CD4-positive, alpha-beta memory T cell (primary cell): Measurements from ENCODE around the gene IPMK. TPM values are rescaled to one million over a fixed set of nuclear protein-coding genes. Genes with fewer than 3 reads are reported as not detected.
"Not testable (repeated sequence)": the region's sequence is repeated elsewhere in the genome, so short reads cannot be mapped to it uniquely, and the experiment has no call there.

Source experiments
- CTCF ChIA-PET: fragments of 350-600 bp; sonication (Branson Sonifier 250); formaldehyde crosslinking; loops from one replicate; lab custom pipeline; 2021; ENCODE audit warnings: inconsistent platforms; ENCODE audit not compliant: partially characterized antibody; lab: Charles Lee
- POLR2A ChIA-PET: fragments of 350-600 bp; sonication (Branson Sonifier 250); formaldehyde crosslinking; loops from one replicate; lab custom pipeline; 2021; ENCODE audit not compliant: partially characterized antibody; lab: Charles Lee
- DNase-seq, 5 donors: peaks; one replicate each; pipeline versions ENCODE4 v3.0.0 to v3.0.0-alpha.2; 2020 to 2022; ENCODE audit warnings: mixed read lengths in 1 of 5
- H3K27ac ChIP-seq: one replicate; pipeline ENCODE4 v1.7.0; 2013; ENCODE audit warnings: low read depth, low read length
- H3K27me3 ChIP-seq: 2 replicates; pipeline ENCODE4 v1.7.0; 2013; ENCODE audit warnings: mild to moderate bottlenecking, low read length, moderate library complexity; ENCODE audit not compliant: insufficient read depth
- H3K36me3 ChIP-seq: 2 replicates; pipeline ENCODE4 v1.7.0; 2013; ENCODE audit warnings: mild to moderate bottlenecking, low read length, moderate library complexity; ENCODE audit not compliant: insufficient read depth
- H3K4me1 ChIP-seq: 2 replicates; pipeline ENCODE4 v1.7.0; 2013; ENCODE audit warnings: mild to moderate bottlenecking, low read length, moderate library complexity; ENCODE audit not compliant: insufficient read depth
- H3K4me3 ChIP-seq, 2 donors: one replicate each; pipeline ENCODE4 v1.7.0; 2013; ENCODE audit warnings: low read length in 2 of 2, mild to moderate bottlenecking in 1 of 2
- H3K9me3 ChIP-seq, 2 donors: one replicate each; pipeline ENCODE4 v1.7.0; 2013; ENCODE audit warnings: low read length in 2 of 2, control low read depth in 1 of 2; ENCODE audit not compliant: control insufficient read depth in 1 of 2
- H3K27ac Mint-ChIP-seq, 7 donors: one replicate each; pipeline ENCODE4 v1.8.0; 2020 to 2021; ENCODE audit warnings: mixed read lengths in 7 of 7, mild to moderate bottlenecking in 6 of 7, inconsistent platforms in 3 of 7, moderate library complexity in 3 of 7
- H3K27me3 Mint-ChIP-seq, 2 donors: one replicate each; pipeline ENCODE4 v1.8.0; 2020 to 2021; ENCODE audit warnings: mixed read lengths in 2 of 2
- H3K36me3 Mint-ChIP-seq, 2 donors: one replicate each; pipeline ENCODE4 v1.8.0; 2020 to 2021; ENCODE audit warnings: mixed read lengths in 2 of 2, inconsistent platforms in 1 of 2, mild to moderate bottlenecking in 1 of 2
- H3K4me1 Mint-ChIP-seq, 4 donors: one replicate each; pipeline ENCODE4 v1.8.0; 2020 to 2021; ENCODE audit warnings: mixed read lengths in 4 of 4, mild to moderate bottlenecking in 1 of 4
- H3K4me3 Mint-ChIP-seq, 8 donors: one replicate each; pipeline ENCODE4 v1.8.0; 2020 to 2021; ENCODE audit warnings: mixed read lengths in 8 of 8, mild to moderate bottlenecking in 7 of 8, moderate library complexity in 6 of 8, inconsistent platforms in 3 of 8
- H3K9me3 Mint-ChIP-seq, 8 donors: one replicate each; pipeline ENCODE4 v1.8.0; 2020 to 2021; ENCODE audit warnings: mixed read lengths in 8 of 8, mild to moderate bottlenecking in 5 of 8, inconsistent platforms in 3 of 8, moderate library complexity in 1 of 8
- intact Hi-C: fragments of 100-400 bp; cut with micrococcal nuclease; formaldehyde crosslinking; loops from one replicate; pipeline ENCODE4 v1.15.1; 2023
- polyA plus RNA-seq, 2 donors: library from polyadenylated mRNA; unstranded; fragments of 300-500 nt; fragmentation: Illumina TruSeq; gene quantifications; one replicate each; pipeline ENCODE4 v1.2.3, GENCODE V29; 2021
- total RNA-seq, 2 experiments: library from RNA; stranded (reverse); gene quantifications; one replicate each; pipeline ENCODE4 v1.2.3, GENCODE V29; 2021

IPMK gene
- total and polyA plus RNA-seq, 4 experiments from 2014 or later, result 1.2 to 6.5 (median 4.1) TPM

DNA sequence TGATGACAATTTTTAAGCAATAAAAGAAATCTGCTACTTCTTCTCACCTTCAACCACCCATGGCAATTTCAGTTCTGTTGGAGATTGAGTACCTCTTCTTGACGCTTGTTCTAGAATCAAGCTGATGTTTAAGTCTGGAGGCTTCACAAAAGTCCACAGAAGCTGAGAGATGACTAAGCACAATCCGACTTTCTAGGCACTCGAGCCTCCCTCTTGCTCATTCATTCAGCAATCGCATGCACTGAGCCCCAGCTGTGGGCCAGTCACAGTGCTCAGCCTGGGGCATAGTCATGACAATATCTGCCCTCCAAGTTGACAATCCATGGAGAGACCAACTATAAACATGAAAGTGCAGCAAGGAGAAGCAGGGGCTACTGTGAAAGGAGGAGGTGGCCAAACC lies 103.2 kb downstream of the IPMK start:
- H3K4me3 Mint-ChIP-seq, result no peak overlapping the region
- no peaks in the 10 kb centered on the region for H3K9me3 Mint-ChIP-seq
- no peak overlapping the region for H3K27ac Mint-ChIP-seq
- H3K4me3 ChIP-seq, result no peak overlapping the region
- peaks cover 11 to 13% of the 10 kb centered on the region in 2 donors for H3K27me3 Mint-ChIP-seq
- intact Hi-C loops, result no loop called here
- H3K9me3 ChIP-seq, result no peaks in the 10 kb centered on the region
- H3K36me3 Mint-ChIP-seq, result no peaks in the 10 kb centered on the region
- ChIA-PET POLR2A (no interaction called here), CTCF (interaction anchor here (1.5 kb wide), 1 partner anchor 126 kb away, joined by 5 read pairs; no protein-coding TSS in a partner anchor)
- no peaks in the 10 kb centered on the region for H3K4me1 ChIP-seq
- H3K4me1 Mint-ChIP-seq, result no peaks in the 10 kb centered on the region
- H3K36me3 ChIP-seq, result no peaks in the 10 kb centered on the region
- DNase-seq, result no peak
- no peak overlapping the region for H3K27ac ChIP-seq
- H3K27me3 ChIP-seq, result no peaks in the 10 kb centered on the region

DNA sequence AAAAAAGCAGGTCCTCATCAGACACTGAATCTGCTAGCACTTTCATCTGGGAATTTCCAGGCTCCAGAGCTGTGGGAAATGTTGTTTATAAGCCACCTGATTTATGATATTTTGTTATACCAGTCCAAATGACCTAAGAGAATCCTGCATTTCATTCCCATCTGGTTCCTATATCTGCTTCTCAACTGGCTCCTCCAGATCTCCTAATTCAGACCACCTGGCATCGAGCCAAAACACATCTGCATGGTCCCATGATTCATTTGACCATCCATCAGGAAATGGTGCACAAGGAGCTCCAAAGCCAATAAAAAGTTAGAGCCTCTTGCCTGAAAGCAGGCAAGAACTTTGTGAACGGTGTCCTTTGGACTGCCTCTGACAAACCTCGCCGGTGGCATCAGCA lies 108.9 kb downstream of the IPMK start:
- intact Hi-C loops, result no loop called here
- no peaks in the 10 kb centered on the region for H3K36me3 Mint-ChIP-seq
- H3K36me3 ChIP-seq, result no peaks in the 10 kb centered on the region

DNA sequence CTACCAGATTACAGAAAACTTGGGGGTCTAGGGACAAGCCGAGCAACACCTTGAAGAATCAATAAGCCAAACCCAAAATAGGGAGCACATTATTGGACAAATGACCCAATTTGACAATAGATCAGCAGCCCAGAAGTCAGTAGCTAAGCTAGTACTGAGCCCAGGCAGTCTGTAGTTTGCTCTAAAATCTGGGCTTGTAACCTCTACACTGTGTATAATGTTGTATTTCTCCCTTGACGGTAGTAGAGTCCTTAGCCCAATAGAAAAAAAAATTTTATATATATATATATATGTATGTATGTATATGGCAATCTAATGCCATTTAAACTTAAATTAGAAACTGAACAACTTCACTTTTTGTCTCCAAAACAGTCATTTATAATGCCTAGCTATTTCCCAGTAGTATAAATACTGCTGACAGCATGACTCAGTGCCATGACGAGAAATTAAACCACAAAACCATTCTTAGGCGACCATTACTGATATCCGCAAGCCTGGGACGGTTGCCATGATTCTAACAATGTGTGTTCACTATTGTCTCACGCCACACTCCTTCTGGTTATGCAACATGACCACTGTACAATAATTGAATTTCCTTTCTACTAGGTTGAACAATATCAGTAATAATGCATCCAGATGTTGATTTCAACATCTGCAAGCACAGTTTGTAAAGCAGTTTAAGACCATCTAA lies 110.5 kb downstream of the IPMK start:
- peaks cover 0 to 2% (median 0%) of the 10 kb centered on the region in 8 donors for H3K9me3 Mint-ChIP-seq
- Histone ChIP-seq H3K9me3 (no peaks in the 10 kb centered on the region), H3K27me3 (no peaks in the 10 kb centered on the region), H3K36me3 (no peaks in the 10 kb centered on the region), H3K27ac (no peak overlapping the region), H3K4me3 (no peak overlapping the region), H3K4me1 (no peaks in the 10 kb centered on the region)
- no peaks in the 10 kb centered on the region for H3K36me3 Mint-ChIP-seq
- ChIA-PET POLR2A (no interaction called here), CTCF (no interaction called here)
- no peak for DNase-seq
- H3K4me1 Mint-ChIP-seq, result no peaks in the 10 kb centered on the region
- intact Hi-C loops, result no loop called here
- peaks cover 4 to 12% of the 10 kb centered on the region in 2 donors for H3K27me3 Mint-ChIP-seq
- H3K27ac Mint-ChIP-seq, result no peak overlapping the region
- no peak overlapping the region for H3K4me3 Mint-ChIP-seq

More for the DNA sequence above, 108.9 kb downstream of the IPMK start:
- Mint-ChIP-seq H3K27ac (no peak overlapping the region), H3K9me3 (peaks cover 0 to 2% (median 0%) of the 10 kb centered on the region in 8 donors), H3K4me3 (no peak overlapping the region), H3K4me1 (no peaks in the 10 kb centered on the region), H3K27me3 (peaks cover 11 to 16% of the 10 kb centered on the region in 2 donors)
- no peak overlapping the region for H3K4me3 ChIP-seq
- ChIA-PET POLR2A (no interaction called here), CTCF (no interaction called here)
- no peaks in the 10 kb centered on the region for H3K9me3 ChIP-seq
- no peak for DNase-seq
- H3K27me3 ChIP-seq, result no peaks in the 10 kb centered on the region
- no peaks in the 10 kb centered on the region for H3K4me1 ChIP-seq
- H3K27ac ChIP-seq, result no peak overlapping the region

DNA sequence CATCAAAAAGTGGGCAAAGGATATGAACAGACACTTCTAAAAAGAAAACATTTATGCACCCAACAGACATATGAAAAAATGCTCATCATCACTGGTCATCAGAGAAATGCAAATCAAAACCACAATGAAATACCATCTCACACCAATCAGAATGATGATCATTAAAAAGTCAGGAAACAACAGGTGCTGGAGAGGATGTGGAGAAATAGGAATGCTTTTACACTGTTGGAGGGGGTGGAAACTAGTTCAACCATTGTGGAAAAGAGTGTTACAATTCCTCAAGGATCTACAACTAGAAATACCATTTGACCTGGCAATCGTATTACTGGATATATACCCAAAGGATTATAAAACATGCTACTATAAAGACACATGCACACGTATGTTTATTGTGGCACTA lies 111.8 kb downstream of the IPMK start:
- H3K27ac ChIP-seq, H3K4me3 ChIP-seq, H3K9me3 Mint-ChIP-seq, H3K4me1 Mint-ChIP-seq, H3K4me1 ChIP-seq, H3K27ac Mint-ChIP-seq, H3K27me3 ChIP-seq, DNase-seq, POLR2A ChIA-PET, H3K36me3 ChIP-seq, H3K36me3 Mint-ChIP-seq, H3K4me3 Mint-ChIP-seq, H3K9me3 ChIP-seq, intact Hi-C loops, CTCF ChIA-PET: not testable (repeated sequence)
- peaks cover 4 to 14% of the 10 kb centered on the region in 2 donors for H3K27me3 Mint-ChIP-seq

DNA sequence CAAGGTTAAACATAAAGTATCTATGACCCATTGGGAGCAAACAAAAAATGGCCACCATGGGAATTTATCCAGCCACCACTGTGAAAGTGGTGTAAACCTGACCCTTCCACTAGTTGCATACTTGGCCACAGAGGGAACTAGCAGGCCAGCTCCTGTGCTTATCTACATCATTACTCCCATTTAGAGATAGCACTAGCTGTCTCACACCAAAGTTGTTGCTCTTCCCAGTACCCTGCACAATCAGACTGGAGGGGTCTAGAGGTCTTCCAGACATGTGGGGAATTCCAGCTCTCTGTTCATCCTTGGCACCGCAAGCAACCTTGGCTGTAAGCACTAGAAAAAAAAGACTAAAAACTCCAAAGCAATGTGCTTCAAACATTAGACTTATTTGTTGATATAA lies 113.9 kb downstream of the IPMK start:
- intact Hi-C loops, result no loop called here
- H3K27me3 ChIP-seq, result no peaks in the 10 kb centered on the region
- H3K27me3 Mint-ChIP-seq, result peaks cover 4 to 14% of the 10 kb centered on the region in 2 donors
- no peaks in the 10 kb centered on the region for H3K9me3 ChIP-seq
- ChIA-PET POLR2A (no interaction called here), CTCF (interaction anchor here (1.1 to 2.6 kb wide), 3 partner anchors 19 to 137 kb away, joined by 3 to 6 read pairs (median 4); partner anchors contain the start of gene CISD1)
- H3K9me3 Mint-ChIP-seq, result peaks cover 0 to 2% (median 0%) of the 10 kb centered on the region in 8 donors
- no peak overlapping the region for H3K4me3 Mint-ChIP-seq
- H3K36me3 Mint-ChIP-seq, result no peaks in the 10 kb centered on the region
- H3K27ac ChIP-seq, result no peak overlapping the region
- no peak overlapping the region for H3K4me3 ChIP-seq
- peak overlapping the region in 1 of 7 donors; percentile 40 for H3K27ac Mint-ChIP-seq
- no peaks in the 10 kb centered on the region for H3K4me1 ChIP-seq
- H3K4me1 Mint-ChIP-seq, result no peaks in the 10 kb centered on the region
- H3K36me3 ChIP-seq, result no peaks in the 10 kb centered on the region
- DNase-seq, result no peak

DNA sequence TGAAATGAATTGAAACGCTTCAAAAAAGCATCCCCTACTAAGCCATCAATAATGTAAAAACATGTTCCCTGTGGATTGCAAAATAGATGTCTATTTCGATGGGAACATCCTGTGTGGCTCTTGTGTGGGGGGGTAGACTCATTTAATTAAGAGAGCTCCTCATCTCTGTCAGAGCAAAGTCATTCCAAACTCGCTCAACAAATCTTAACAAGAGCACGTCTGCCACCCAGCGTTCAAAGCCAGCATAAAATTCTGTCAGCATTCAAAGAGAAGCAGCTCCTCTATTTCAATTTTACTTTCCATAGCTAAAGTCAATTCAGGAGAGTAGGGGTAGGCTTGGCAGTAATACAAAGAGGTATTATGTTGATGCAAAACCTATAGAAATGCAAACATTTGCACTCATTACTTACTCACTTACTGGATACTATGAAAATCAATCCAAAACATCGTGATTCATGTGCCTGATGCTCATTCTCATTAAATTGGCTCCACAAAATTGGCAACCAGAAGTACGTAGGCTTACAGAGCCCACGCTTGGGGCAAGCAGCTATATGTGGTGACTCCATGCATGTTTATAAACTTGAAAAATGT lies 114.9 kb downstream of the IPMK start:
- intact Hi-C loops, result no loop called here
- Mint-ChIP-seq H3K9me3 (peaks cover 0 to 2% (median 0%) of the 10 kb centered on the region in 8 donors), H3K27me3 (peaks cover 2 to 14% of the 10 kb centered on the region in 2 donors), H3K4me1 (no peaks in the 10 kb centered on the region), H3K27ac (no peak overlapping the region), H3K36me3 (no peaks in the 10 kb centered on the region), H3K4me3 (no peak overlapping the region)
- H3K9me3 ChIP-seq, result no peaks in the 10 kb centered on the region
- POLR2A ChIA-PET, result no interaction called here
- DNase-seq, result peak in 3 of 5 donors; percentile 6 to 12 (median 12)
- CTCF ChIA-PET, result interaction anchor here (1.1 to 2.6 kb wide), 5 partner anchors 10 to 139 kb away, joined by 3 to 7 read pairs (median 4); partner anchors contain the start of gene CISD1
- H3K27ac ChIP-seq, result no peak overlapping the region
- H3K4me3 ChIP-seq, result no peak overlapping the region
- no peaks in the 10 kb centered on the region for H3K27me3 ChIP-seq
- no peaks in the 10 kb centered on the region for H3K36me3 ChIP-seq
- H3K4me1 ChIP-seq, result no peaks in the 10 kb centered on the region

DNA sequence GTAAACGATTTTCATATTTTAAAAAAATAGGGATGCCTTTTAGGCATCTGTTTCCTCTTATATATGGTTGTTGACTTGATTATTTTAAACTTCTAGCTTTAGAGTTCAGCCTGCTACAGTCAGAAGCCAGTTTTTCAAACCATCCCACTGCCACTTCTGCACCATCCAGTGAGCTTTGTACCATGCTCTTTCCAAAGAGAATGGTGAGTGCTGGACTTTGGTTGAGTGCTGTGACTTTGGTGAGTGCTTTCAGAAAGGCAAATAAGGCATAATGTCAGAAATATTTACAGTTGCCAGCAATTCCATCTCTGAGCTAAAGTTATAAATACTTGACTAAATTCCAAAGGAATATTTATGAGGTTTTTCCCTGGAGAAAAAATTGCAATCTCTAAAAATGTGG lies 117.4 kb downstream of the IPMK start:
- ChIA-PET CTCF (no interaction called here), POLR2A (no interaction called here)
- intact Hi-C loops, result no loop called here
- no peaks in the 10 kb centered on the region for H3K9me3 ChIP-seq
- no peaks in the 10 kb centered on the region for H3K4me1 Mint-ChIP-seq
- H3K27ac Mint-ChIP-seq, result no peak overlapping the region
- H3K36me3 Mint-ChIP-seq, result no peaks in the 10 kb centered on the region
- H3K9me3 Mint-ChIP-seq, result no peaks in the 10 kb centered on the region
- no peak for DNase-seq
- H3K27ac ChIP-seq, result no peak overlapping the region
- no peak overlapping the region for H3K4me3 Mint-ChIP-seq
- no peaks in the 10 kb centered on the region for H3K27me3 ChIP-seq
- no peaks in the 10 kb centered on the region for H3K36me3 ChIP-seq
- peaks cover 5% of the 10 kb centered on the region in 2 donors for H3K27me3 Mint-ChIP-seq
- H3K4me1 ChIP-seq, result no peaks in the 10 kb centered on the region
- no peak overlapping the region for H3K4me3 ChIP-seq
